C4-2B (cell line): Measurements from ENCODE around the gene UEVLD.

Source experiments
- CTCF ChIP-seq: fragments of 450-650 bp; conservative IDR thresholded peaks from 2 replicates; pipeline ENCODE4 v1.5.1; 2017; ENCODE audit warnings: mild to moderate bottlenecking
- ZFX ChIP-seq: fragments of 450-650 bp; IDR thresholded peaks from 2 replicates; pipeline ENCODE4 v1.6.1; 2017

- TF ChIP-seq CTCF (no peak), ZFX (no peak)
These were observed 11.3 kb upstream of the UEVLD start, which contains the start of gene MISFA for GRCh38 chr11:18599739-18600230.
